ENCODE data around the gene KIF16B.

GRCh38 chr20:16316513-16316912, 256.7 kb downstream of the KIF16B start:
- TF ChIP-seq, protein P1, sequence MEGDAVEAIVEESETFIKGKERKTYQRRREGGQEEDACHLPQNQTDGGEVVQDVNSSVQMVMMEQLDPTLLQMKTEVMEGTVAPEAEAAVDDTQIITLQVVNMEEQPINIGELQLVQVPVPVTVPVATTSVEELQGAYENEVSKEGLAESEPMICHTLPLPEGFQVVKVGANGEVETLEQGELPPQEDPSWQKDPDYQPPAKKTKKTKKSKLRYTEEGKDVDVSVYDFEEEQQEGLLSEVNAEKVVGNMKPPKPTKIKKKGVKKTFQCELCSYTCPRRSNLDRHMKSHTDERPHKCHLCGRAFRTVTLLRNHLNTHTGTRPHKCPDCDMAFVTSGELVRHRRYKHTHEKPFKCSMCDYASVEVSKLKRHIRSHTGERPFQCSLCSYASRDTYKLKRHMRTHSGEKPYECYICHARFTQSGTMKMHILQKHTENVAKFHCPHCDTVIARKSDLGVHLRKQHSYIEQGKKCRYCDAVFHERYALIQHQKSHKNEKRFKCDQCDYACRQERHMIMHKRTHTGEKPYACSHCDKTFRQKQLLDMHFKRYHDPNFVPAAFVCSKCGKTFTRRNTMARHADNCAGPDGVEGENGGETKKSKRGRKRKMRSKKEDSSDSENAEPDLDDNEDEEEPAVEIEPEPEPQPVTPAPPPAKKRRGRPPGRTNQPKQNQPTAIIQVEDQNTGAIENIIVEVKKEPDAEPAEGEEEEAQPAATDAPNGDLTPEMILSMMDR (IDR thresholded peaks at IDR 0.05): no peak
- TF ChIP-seq POLR2AphosphoS5 (IDR thresholded peaks at IDR 0.05): no peak
- no peak for TF ChIP-seq POLR2A (IDR thresholded peaks at IDR 0.05)

Measured in stomach (tissue), 4 donors.